ENCODE results near the gene FAM163B. TPM values are rescaled to one million over a fixed set of nuclear protein-coding genes. Genes with fewer than 3 reads are reported as not detected.

Gene FAM163B
- total RNA-seq, 1 donor: not detected

DNA sequence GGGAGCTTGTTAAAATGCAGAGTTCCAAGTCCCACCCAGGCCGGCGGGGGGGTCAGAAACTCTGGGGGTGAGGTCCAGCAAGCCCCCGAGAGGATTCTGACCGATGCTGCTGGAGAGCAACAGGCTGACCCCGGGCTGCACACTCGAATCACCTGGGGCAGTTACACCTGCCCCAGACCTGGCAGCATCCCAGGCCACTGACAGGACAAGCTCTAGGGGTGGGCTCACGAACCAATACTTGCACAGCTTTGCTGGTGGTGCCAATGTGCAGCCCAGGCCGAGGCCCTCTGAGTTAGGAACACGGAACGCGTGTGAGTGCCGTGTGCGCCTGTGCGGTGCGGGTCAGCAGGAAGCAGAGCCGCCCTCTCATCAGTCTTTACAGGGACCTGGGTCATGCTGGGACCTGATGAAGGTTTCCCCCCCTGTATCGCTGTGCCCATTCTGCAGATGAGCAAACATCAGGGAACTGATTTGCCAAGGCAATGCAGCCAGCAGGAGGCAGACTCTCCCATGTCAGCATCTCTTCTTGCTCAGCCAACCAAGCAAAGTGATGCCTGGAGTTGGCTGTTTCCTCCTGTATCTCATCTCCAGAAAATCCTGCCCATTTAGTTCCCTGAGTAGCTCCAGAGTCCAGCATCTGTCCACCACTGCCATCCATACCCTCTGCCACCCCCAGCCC is 16.3 kb downstream of the FAM163B start:
- peaks cover 5% of the 10 kb centered on the region for H3K27me3 ChIP-seq (ENCODE audit: insufficient read depth, low read length)
- H2AFZ ChIP-seq (ENCODE audit: low read length): no peak overlapping the region
- no peak overlapping the region for H3K4me3 ChIP-seq (ENCODE audit: insufficient read depth, low read length)
- H3K27ac ChIP-seq (ENCODE audit: low read depth, low read length): no peak overlapping the region
- H3K4me1 ChIP-seq (ENCODE audit: insufficient read depth, low read length): no peaks in the 10 kb centered on the region
- no peaks in the 10 kb centered on the region for H3K9me3 ChIP-seq (ENCODE audit: low read depth, low read length)
- H3K4me2 ChIP-seq (ENCODE audit: insufficient read depth, low read length): no peak overlapping the region
- no peaks in the 10 kb centered on the region for H3K79me2 ChIP-seq (ENCODE audit: insufficient read depth, low read length)
- no peaks in the 10 kb centered on the region for H4K20me1 ChIP-seq (ENCODE audit: insufficient read depth, low read length)
- DNase-seq (ENCODE audit: insufficient read length, low spot score, missing footprints): no peak
- H3K36me3 ChIP-seq (ENCODE audit: insufficient read depth, low read length): no peaks in the 10 kb centered on the region
- TF ChIP-seq, protein P1, sequence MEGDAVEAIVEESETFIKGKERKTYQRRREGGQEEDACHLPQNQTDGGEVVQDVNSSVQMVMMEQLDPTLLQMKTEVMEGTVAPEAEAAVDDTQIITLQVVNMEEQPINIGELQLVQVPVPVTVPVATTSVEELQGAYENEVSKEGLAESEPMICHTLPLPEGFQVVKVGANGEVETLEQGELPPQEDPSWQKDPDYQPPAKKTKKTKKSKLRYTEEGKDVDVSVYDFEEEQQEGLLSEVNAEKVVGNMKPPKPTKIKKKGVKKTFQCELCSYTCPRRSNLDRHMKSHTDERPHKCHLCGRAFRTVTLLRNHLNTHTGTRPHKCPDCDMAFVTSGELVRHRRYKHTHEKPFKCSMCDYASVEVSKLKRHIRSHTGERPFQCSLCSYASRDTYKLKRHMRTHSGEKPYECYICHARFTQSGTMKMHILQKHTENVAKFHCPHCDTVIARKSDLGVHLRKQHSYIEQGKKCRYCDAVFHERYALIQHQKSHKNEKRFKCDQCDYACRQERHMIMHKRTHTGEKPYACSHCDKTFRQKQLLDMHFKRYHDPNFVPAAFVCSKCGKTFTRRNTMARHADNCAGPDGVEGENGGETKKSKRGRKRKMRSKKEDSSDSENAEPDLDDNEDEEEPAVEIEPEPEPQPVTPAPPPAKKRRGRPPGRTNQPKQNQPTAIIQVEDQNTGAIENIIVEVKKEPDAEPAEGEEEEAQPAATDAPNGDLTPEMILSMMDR (IDR thresholded peaks at IDR 0.05; ENCODE audit: extremely low read depth, low read depth, low read length): peak; percentile 31

DNA sequence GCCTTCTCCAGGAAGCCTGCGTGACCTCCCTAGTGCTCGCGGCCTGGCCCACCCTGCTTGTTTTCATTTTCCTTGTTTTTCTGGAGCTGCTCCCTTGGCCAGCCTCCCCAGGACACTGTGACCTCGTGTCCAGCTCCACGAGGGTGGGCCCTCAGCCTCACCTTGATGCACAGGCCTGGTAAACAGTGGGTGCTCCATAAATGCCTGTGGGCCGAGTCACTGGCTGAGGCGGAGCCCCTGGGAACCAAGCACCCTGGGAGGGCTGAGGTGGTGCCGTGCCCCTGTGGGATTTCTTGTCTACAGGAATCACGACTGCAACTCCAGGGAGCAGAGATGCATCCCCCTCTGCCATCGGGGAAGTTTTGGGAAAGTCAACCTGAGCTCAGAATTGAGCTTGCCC is 17.2 kb downstream of the FAM163B start:
- H3K4me3 ChIP-seq (ENCODE audit: insufficient read depth, low read length): no peak overlapping the region
- H3K36me3 ChIP-seq (ENCODE audit: insufficient read depth, low read length): no peaks in the 10 kb centered on the region
- no peaks in the 10 kb centered on the region for H3K9me3 ChIP-seq (ENCODE audit: low read depth, low read length)
- H3K79me2 ChIP-seq (ENCODE audit: insufficient read depth, low read length): no peaks in the 10 kb centered on the region
- peaks cover 9% of the 10 kb centered on the region for H3K27me3 ChIP-seq (ENCODE audit: insufficient read depth, low read length)
- H3K4me1 ChIP-seq (ENCODE audit: insufficient read depth, low read length): no peaks in the 10 kb centered on the region
- H2AFZ ChIP-seq (ENCODE audit: low read length): no peak overlapping the region
- H4K20me1 ChIP-seq (ENCODE audit: insufficient read depth, low read length): no peaks in the 10 kb centered on the region
- DNase-seq (ENCODE audit: insufficient read length, low spot score, missing footprints): no peak
- H3K4me2 ChIP-seq (ENCODE audit: insufficient read depth, low read length): no peak overlapping the region
- no peak overlapping the region for H3K27ac ChIP-seq (ENCODE audit: low read depth, low read length)
- TF ChIP-seq, protein P1 (IDR thresholded peaks at IDR 0.05; ENCODE audit: extremely low read depth, low read depth, low read length): no peak

DNA sequence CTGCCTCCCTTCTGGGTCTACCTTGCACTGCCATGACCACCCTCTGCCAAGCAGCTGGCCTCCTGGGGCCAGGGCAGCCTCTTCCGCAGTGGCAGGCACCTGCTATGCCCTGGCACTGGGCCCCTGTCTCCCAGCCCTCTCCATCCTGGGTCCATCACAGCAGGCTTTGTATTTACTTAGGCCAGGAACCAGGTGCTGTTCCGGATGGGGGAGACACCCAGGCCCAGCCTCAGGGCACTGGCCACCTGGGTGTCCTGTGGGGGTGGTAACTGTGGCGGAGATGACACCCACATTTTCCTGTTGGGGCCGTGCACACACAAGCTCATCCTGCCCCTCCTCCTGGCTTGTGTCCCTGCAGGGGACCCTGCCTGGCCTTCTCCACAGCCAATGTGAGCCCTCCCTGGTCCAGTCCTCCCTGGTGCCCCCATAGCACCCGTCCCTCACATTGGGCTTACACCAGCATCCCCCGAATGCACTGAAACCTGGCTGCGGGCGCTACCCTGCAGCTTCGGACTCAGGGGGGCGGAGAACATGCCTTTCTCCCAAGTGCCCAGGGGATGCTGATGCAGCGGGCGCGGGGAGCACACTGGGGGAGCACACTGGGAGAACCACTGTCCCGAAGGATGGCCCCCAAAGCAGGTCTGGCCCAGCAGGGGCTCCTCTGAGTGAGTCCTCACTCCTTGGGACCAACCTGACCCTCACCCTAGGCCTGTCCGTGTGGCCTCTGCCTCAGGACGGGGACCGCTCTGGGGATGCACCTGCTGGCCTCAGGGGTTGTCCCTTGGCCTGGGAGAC is 17.9 kb downstream of the FAM163B start:
- Histone ChIP-seq H4K20me1 (ENCODE audit: insufficient read depth, low read length) (no peaks in the 10 kb centered on the region), H3K36me3 (ENCODE audit: insufficient read depth, low read length) (no peaks in the 10 kb centered on the region), H3K9me3 (ENCODE audit: low read depth, low read length) (no peaks in the 10 kb centered on the region), H3K27me3 (ENCODE audit: insufficient read depth, low read length) (peaks cover 15% of the 10 kb centered on the region), H2AFZ (ENCODE audit: low read length) (no peak overlapping the region), H3K4me3 (ENCODE audit: insufficient read depth, low read length) (no peak overlapping the region), H3K4me2 (ENCODE audit: insufficient read depth, low read length) (no peak overlapping the region), H3K27ac (ENCODE audit: low read depth, low read length) (no peak overlapping the region), H3K79me2 (ENCODE audit: insufficient read depth, low read length) (no peaks in the 10 kb centered on the region), H3K4me1 (ENCODE audit: insufficient read depth, low read length) (no peaks in the 10 kb centered on the region)
- DNase-seq (ENCODE audit: insufficient read length, low spot score, missing footprints): no peak
- TF ChIP-seq, protein P1 (IDR thresholded peaks at IDR 0.05; ENCODE audit: extremely low read depth, low read depth, low read length): no peak

DNA sequence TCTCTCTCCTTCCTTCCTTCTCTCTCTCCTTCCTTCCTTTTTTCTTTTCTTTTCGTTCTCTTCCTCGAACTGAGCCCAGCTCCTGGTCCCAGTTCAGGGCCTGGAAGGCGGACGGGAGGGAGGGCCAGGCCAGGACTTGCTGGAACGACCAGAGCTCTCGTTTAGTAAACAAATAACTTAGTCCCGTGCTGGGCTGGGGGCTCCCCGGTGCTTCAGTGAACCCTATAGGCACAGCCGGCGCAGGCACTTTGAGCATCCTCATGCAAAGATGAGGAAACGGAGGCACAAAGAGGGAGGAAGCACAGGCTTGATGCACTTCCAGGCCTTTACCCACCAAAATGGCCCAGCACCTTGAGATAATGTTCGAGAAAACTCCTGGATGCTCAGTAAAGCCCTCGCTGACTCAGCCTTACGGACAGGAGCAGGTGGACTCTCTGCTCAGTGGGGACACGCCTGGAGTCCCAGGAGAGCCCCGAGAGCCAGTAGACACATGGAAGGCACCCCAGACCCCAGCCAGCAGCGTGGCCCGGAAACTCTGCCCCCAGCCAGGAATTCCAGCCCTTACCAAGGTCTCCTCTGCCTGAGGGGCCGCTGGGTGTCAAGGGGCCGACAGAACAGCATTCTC is 18.8 kb downstream of the FAM163B start:
- Histone ChIP-seq H3K79me2 (ENCODE audit: insufficient read depth, low read length) (no peaks in the 10 kb centered on the region), H4K20me1 (ENCODE audit: insufficient read depth, low read length) (no peaks in the 10 kb centered on the region), H3K4me2 (ENCODE audit: insufficient read depth, low read length) (no peak overlapping the region), H3K27me3 (ENCODE audit: insufficient read depth, low read length) (peaks cover 24% of the 10 kb centered on the region), H3K27ac (ENCODE audit: low read depth, low read length) (no peak overlapping the region), H3K4me1 (ENCODE audit: insufficient read depth, low read length) (no peaks in the 10 kb centered on the region), H3K36me3 (ENCODE audit: insufficient read depth, low read length) (no peaks in the 10 kb centered on the region), H2AFZ (ENCODE audit: low read length) (no peak overlapping the region), H3K4me3 (ENCODE audit: insufficient read depth, low read length) (no peak overlapping the region), H3K9me3 (ENCODE audit: low read depth, low read length) (no peaks in the 10 kb centered on the region)
- no peak for DNase-seq (ENCODE audit: insufficient read length, low spot score, missing footprints)
- TF ChIP-seq, protein P1 (IDR thresholded peaks at IDR 0.05; ENCODE audit: extremely low read depth, low read depth, low read length): no peak
